GM19240 (cell line): ENCODE measurements around the gene MYO18B.

ENCODE experiments used
- DNase-seq: peaks from one replicate; pipeline ENCODE4 v3.0.0; 2011; ENCODE audit warnings: low spot score; ENCODE audit not compliant: insufficient read length

MYO18B gene

DNA sequence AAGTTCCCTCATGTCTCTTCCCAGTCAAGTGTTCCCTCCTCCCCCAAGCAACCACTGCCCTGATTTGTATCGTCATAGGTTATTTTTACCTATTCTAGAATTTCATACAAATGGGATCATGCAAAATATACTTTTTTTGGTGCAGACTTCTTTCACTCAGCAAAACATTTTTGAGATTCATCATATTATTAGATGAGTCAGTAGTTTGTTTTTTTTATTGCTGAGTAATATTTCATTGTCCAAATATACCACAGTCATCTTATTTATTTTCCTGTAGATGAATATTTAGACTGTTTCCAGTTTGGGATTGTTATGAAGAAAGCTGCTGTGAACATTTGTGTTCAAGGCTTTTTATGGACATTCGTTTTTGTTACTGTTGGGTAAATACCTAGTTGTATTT lies 301.0 kb downstream of the MYO18B start:
- DNase-seq, result no peak

DNA sequence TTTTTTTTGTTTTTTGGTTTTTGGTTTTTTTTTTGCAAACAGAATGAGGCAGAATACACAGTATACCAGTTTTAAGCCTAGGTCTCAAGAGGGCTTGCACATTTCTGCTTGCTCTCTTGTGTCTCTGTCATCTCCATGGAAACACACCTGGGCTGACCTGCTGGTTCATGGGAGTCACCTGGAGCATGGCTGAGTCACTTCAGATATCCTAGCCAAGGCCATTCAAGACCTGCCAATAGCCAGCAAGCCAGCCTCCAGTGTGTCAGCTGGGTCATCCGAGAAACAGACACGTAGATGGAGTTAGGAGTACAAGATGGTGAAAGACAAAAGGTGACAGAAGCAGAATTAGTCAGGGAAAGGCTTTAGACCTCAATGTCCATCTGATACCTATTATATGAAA lies 303.1 kb downstream of the MYO18B start:
- no peak for DNase-seq

DNA sequence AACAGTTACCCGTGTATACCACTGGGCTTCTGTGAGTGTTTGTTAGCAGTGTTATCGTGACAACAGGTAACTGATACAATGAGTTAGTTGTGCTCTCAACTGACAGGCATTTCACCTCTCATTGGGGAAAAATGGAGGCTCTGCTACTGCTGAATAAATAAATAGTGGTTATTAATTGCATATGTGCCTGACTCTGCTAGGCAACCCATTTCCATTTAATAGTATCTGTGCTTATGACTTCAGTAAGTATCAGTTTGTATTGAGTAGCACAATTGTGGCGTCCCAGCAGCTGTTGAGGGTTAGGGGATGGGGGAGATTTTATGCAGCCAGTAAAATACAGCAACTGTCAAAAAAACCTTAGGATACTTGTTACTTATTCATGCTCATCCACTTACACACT lies 303.9 kb downstream of the MYO18B start:
- no peak for DNase-seq

DNA sequence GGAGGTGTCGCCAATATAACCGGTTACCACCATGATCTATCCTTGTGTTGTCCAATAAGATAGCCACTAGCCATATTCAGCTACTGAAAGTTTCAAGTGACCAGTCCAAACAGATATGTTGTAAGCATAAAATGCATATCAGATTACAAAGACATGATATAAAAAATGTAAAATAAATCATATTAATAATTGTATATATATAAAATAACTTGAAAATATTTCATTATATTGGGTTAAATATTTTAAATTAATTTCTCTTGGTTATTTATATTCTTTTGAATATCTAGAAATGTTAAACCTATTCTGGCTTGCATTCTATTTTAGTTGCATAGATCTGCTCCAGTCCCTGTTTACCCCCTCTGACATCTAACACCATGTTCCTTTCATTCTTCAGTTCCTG lies 305.5 kb downstream of the MYO18B start:
- DNase-seq, result no peak

DNA sequence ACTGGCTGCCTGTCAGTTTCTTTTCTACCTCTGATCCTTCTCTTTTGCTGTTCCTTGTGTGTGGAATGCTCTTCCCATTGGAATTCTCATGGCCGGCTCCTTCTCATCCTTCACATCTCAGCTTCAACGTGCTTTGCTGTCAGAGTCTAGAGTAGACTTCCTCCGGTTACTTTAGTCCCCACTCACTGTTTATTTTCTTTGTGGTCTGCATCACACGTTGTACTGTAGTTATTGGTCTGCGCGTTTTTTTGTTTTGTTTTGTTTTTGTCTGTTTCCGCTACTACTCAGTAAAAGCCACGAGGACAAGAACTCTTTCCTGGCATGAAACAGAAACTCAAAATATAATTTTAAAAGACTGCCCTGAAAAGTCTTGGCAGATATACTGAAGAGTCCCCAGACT lies 305.9 kb downstream of the MYO18B start:
- DNase-seq, result no peak

DNA sequence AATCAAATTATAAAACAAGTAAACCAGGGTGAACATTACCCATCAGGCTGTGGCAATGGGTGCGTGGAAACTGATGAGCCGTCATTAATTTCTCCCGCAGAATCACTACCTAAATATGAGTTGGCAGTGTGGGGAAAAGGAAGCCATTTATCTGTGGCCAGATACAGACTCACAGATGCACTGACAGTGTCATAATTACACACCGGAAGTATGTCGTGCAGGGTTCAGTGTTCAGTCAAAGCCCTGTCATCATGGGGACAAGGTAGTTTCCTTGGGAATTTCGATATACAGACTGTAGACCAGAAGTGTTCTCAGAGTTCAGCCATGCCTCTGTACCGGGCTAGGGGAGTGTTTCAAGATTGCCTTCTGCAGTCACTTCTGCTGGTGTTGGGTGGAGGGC lies 308.1 kb downstream of the MYO18B start:
- no peak for DNase-seq

DNA sequence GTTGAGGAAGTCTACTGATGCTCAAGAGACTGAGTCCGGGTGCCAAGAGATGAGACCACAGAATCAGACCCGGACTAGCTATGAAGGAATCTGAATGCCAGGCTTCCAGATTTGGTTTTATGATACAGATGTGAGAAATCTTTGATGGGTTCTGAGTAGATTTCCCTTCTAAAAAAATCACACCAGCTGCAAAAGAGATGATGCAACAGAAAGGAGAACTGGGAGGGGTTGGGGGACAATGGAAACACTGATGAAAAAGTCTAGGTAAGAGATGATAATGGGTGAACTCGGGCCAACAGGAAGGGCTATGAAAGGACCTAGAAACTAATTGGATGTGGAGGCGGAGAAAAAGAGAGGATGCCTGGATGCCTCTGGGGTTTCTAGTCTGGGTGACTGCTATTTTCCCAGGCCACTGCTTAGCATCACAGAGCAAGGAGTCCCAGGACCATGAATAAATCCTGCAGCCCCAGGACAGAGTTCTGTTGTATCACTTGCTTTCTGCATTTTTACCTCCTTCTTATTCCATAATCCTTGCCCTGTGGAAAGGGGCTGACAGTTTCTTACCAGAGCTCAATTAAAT lies 311.8 kb downstream of the MYO18B start:
- DNase-seq, result no peak

DNA sequence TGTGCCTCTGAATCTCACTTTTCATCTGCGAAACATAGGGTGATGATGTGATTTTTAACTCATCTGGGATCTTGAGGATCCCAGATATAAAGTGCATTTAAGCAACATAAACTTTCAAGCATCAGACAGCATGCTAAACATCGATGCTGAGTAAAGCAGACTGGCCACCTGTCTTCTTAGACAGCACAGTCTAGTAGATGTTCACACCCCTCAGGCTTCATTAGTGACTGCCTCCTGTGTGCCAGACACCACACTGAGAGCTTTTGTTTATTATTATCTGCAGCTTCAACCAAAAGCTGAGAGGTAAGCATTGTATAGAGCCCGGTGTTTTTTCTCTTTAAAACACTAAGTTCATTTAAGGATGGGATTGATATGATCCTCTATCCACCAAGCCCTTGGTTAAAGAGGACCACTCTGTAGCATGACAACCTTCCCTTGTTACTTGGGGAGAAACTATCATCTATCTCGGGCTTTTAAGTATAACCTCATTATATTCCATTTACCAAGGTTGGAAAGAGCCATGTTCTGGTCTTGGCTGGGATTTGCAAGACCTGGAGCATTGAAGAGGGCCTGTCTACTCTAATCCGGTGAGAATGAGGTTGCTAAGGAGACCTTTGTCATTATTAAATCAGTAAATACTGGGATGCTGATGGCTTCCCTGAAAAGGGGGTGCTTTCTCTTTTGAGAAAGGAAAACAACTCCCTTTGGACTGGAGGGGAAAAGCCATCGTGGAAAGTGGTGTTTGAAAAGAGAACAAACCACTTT lies 313.0 kb downstream of the MYO18B start:
- no peak for DNase-seq

DNA sequence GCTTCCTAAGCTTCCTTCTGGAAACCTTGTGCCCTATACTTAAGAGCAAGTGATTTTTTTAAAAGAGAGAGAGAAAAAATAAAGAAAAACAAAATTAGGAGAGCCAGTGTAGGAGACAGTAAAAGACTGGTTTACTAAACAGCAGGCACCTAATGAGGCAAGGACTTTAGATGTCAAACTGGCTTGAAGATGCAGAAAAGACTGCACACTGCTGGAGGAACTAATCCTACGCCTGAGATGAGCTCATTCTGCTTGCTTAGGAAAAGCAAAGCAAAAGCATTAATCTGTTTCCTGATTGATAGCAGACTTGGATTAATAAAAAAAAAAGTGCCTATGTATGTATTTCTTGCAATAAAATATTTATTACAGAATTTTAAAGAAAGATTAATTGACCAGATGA lies 313.7 kb downstream of the MYO18B start:
- DNase-seq, result no peak

DNA sequence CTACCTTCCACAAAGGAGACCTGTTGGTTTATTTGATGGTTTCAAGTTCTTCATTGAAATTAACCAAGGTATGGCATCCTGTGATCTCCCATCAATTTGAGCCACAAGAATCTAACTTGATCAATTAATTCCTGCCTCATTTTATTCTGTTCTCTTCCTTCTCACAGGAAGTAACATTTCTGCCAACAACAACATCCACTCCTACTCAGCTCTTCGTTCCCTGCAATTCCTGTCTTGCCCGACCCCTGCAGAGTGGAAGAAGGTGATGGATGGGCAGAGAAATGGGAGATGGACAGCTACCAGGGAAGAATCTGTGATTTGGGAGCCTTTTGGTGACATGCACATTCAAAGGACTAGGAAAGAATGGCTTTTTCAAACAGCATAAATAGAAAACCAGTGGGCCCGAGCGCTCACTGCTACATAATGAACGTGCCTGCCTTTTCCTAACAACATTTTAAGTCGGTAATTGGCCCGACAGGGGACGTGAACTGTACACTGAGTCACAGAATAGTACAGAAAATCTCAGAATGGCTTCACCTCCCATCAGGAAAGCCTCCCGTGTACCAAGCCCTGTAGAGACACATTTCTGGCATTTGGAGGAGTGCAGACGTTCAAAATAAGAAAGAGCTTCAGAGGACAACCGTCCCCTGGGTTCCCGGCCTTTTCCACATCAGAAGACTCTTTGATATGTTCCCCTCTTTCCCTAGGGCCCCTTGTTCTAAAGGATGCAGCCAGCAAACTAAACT lies 314.6 kb downstream of the MYO18B start:
- DNase-seq, result no peak

DNA sequence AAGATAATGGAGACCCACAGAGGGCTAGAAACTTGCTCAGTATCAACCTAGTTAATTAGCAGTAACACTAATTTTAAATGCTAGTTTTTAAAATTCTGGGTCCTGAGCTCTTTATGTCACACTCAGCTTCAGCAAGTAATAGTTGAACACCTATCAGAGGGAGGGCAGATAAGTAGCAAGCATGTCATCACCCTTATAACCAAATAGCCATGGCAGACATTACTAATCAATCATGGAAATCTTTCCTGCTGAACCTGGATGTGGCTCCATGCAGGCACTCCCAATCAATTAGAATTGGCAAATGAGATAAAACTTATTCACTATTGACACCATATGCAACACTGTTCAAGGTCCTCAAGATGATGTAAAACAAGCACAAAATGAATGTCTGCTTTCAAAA lies 315.7 kb downstream of the MYO18B start:
- no peak for DNase-seq

DNA sequence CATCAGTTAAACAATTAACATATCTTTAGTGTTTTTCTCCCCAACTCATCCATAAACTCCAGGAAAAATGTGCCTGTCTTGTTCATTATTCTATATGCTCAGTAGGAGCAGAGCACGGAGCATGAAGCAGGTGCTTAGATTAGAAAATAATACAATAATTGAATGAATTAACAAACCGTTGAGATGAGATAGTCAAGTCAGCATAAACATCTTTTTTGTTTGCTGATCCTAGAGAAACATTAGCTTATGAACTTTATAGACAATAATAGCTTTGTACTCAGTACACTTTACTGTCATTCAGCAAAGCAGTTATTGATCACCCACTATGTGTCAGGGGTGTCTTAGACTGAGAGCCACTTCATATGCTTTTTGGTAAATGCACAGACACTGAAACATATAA lies 322.1 kb downstream of the MYO18B start:
- DNase-seq, result no peak

DNA sequence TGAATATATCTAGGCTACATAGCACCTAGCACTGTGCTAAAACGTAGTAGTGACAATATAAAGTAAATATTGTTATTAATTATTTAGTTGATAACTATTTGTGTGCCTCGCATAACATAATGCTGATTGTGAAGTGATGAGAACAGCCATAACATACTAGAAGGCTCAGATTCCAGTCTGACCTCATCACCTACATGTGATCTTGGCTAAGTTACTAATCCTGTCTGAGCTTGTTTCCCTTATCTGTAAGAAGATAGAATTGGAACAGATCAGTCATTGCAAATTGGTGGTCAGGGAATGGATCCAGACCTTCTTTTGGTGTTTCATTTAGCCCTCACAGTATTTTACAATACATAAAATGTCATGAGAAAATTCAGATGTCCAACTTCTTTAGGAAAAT lies 323.9 kb downstream of the MYO18B start:
- no peak for DNase-seq

DNA sequence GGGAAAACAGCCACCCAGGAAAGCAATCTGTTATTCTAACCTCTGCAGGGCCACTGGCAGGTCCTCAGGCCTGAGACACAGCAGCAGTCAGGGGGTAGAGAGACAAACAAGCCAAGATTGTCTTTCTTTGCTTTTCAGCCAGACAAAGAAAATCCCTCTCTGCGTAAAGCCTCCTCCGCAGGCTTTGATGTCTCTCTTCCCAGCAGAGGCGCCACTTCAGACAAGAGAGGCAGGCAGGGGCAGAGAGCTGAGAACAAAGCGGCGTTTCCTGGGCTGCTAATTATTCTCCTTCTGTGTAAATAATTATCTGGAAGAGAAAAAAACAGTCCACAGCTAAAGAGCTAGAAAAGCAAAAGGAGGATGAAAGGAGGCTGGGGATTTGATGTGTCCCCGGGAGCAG lies 324.5 kb downstream of the MYO18B start:
- DNase-seq, result no peak

DNA sequence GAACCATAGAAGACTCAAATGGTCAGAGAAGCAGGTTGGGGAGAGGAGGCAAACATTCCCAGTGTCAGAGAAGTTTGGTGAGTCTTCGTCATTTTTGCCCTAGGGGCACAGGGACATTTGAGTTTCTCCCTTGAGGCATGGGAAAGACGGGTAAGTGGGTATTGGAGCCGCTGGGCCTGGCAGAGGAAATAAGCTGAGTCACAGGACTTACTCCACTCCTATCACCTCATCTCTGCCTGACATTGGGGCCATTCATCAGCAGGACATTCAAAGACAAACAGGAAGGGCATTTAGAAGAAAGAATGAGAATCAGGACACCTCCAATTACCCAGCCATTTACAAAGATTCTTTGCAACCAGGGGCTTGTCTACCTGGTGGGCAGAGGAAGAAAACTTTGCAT lies 326.6 kb downstream of the MYO18B start:
- DNase-seq, result no peak

DNA sequence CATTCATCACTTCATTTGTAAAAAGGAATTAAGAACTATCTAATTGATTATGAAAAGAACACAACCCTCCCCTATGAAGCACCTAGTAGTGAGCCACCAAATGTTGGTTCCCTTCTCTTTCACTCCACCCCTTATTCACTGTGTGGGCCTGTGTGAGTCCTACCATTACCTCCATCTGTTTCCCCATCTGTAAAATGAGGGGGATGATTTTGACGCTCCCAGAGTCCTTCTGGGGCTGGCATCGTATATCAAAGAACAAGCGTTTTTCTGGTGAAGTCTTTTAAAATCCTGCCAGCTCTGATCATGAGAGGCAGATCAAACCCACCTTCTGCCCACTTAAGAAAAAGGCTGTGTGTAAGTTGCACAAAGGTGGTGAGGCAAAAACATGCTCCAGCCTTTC lies 330.6 kb downstream of the MYO18B start:
- no peak for DNase-seq

DNA sequence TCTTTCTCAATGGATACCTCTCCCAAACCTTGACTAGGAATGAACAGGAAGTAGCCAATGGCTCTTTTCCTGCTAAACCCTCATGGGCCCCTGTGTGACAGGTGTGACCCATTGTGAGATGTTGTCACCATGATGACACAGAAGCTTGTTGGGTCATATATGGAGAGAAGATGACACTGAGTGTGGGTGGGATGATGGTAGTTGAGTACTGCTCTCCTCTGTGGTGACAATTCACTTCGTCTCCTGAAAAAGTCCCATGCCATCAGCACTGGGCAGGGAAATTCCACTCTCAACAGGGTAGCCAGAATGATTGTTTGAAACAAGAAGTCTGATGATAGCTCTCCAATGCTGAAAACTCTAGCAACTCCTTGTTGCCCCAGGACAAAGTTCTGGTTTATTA lies 333.3 kb downstream of the MYO18B start:
- DNase-seq, result no peak

DNA sequence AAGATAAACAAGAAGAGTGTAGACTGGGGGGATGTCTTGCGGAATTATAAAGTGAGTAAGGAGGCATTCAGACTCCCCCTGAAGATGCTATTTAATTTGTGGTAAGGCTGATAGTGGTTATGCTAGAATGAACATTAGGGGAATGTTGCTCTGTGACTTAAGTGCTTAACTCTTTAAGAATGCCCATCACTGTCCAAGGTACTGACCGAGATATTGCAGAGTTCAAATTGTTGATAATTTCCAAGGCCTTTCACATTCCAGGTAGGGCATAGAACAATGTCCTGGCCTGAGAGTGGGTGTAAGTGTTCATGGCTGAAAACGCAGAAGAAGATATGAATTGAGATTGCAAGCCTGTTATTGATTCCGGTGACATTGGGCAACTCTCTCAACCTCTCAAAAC lies 337.0 kb downstream of the MYO18B start:
- no peak for DNase-seq
